Left lung (tissue), 10 donors: ENCODE results near the gene AHCYL2. TPM values are rescaled to one million over a fixed set of nuclear protein-coding genes. Genes with fewer than 3 reads are reported as not detected.
"Not testable (repeated sequence)": the region's sequence is repeated elsewhere in the genome, so short reads cannot be mapped to it uniquely, and the experiment has no call there.

Experiments used
- ATAC-seq: fragments of 200-7000 bp; cut with Tn5 transposase; one replicate; pipeline ENCODE4 v1.9.1; 2020; ENCODE audit warnings: moderate library complexity
- DNase-seq, 4 donors: peaks; one replicate each; pipeline ENCODE4 v3.0.0-alpha.2; 2013 to 2020
- H3K27ac ChIP-seq, 2 donors: fragments of 200-600 bp; sonication (generic) in 1 of 2; one replicate each; pipeline versions ENCODE4 v1.5.0 to v1.8.0; 2020 to 2021
- H3K27me3 ChIP-seq, 2 donors: fragments of 200-600 bp; sonication (generic) in 1 of 2; one replicate each; pipeline versions ENCODE4 v1.5.0 to v1.8.0; 2020 to 2021
- H3K36me3 ChIP-seq, 2 donors: fragments of 200-600 bp; sonication (generic) in 1 of 2; one replicate each; pipeline versions ENCODE4 v1.5.0 to v1.8.0; 2020 to 2021
- H3K4me1 ChIP-seq, 2 donors: fragments of 200-600 bp; one replicate each; pipeline ENCODE4 v1.8.0; 2021
- H3K4me3 ChIP-seq, 2 donors: fragments of 200-600 bp; sonication (generic) in 1 of 2; one replicate each; pipeline versions ENCODE4 v1.5.0 to v1.8.0; 2020 to 2021; ENCODE audit warnings: mild to moderate bottlenecking in 1 of 2
- H3K9me3 ChIP-seq, 2 donors: fragments of 200-600 bp; sonication (generic) in 1 of 2; one replicate each; pipeline versions ENCODE4 v1.5.0 to v1.8.0; 2020 to 2021
- intact Hi-C, 2 donors: fragments of 100-400 bp; cut with DNase I; formaldehyde crosslinking; loops; one replicate each; pipeline versions ENCODE4 v1.11.2 to v1.14.2; 2022
- polyA plus RNA-seq, 6 donors: library from polyadenylated mRNA; unstranded; fragments of 120-200 nt; gene quantifications; one replicate each; pipeline ENCODE4 v1.2.1, GENCODE V29; 2013; ENCODE audit not compliant: insufficient read length in 6 of 6
- total RNA-seq, 2 donors: library from RNA; stranded (reverse); fragmentation: NEBNext Ultra II Directional; extraction: Animal tissue kit (Norgen Biotek cat#: 25700); gene quantifications; one replicate each; pipeline ENCODE4 v1.2.1, GENCODE V29; 2021
- TF ChIP-seq, protein P1 (sequence below), 2 donors: fragments of 200-600 bp; sonication (generic) in 1 of 2; IDR thresholded peaks; one replicate each; pipeline versions ENCODE4 v1.5.0 to v1.8.0; 2021; ENCODE audit warnings: antibody characterized with exemption in 2 of 2
- donor health status: DM: no; HTN: yes; CAD: no.
- donor health status: DM: no; HTN: no; CAD: no.

The AHCYL2 gene
- total and polyA plus RNA-seq, 8 donors = 16.2 to 219 (median 21.3) TPM

DNA sequence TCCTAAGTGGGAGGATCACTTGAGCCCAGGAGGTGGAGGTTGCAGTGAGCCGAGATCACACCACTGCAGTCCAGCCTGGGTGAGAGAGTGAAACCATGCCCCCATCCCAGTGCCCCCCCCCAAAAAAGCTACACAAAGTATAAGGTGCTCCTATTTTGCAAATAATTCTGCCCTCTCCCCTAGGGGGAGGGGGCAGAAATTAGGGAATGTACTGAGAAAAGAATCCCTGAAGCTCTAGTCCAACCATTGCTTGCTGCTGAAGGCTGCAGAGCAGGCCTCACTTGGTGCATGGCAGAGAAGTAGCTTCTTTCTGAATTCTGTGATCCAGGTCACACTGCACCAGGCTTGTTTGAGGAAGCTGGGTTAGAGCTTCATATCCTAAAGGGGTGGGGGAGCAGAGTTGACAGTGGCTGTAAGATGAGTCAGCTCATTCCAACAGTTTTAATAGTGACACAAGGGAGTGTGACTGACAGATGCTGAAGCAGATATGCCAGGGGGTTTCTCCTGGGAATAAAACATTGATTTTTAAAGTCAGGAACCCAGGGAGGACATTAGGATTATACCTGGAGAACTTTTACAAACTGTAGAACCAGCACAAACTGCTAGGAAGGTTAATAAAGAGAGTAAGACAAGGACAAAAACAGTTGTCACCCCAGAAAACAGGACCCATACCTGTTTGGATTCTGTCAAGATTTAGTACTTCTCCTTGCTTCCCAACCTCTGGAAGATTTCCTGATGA, 176.6 kb downstream of the AHCYL2 start:
- peaks cover 0 to 63% of the 10 kb centered on the region in 2 donors for H3K36me3 ChIP-seq
- DNase-seq (peak in 1 of 4 donors; percentile 2), ATAC-seq (peak; percentile 69)
- H3K4me1 ChIP-seq = no peaks in the 10 kb centered on the region
- no peak overlapping the region for H3K27ac ChIP-seq
- intact Hi-C loops = no loop called here
- no peak overlapping the region for H3K4me3 ChIP-seq
- no peaks in the 10 kb centered on the region for H3K9me3 ChIP-seq
- H3K27me3 ChIP-seq = no peaks in the 10 kb centered on the region
- TF ChIP-seq, protein P1, sequence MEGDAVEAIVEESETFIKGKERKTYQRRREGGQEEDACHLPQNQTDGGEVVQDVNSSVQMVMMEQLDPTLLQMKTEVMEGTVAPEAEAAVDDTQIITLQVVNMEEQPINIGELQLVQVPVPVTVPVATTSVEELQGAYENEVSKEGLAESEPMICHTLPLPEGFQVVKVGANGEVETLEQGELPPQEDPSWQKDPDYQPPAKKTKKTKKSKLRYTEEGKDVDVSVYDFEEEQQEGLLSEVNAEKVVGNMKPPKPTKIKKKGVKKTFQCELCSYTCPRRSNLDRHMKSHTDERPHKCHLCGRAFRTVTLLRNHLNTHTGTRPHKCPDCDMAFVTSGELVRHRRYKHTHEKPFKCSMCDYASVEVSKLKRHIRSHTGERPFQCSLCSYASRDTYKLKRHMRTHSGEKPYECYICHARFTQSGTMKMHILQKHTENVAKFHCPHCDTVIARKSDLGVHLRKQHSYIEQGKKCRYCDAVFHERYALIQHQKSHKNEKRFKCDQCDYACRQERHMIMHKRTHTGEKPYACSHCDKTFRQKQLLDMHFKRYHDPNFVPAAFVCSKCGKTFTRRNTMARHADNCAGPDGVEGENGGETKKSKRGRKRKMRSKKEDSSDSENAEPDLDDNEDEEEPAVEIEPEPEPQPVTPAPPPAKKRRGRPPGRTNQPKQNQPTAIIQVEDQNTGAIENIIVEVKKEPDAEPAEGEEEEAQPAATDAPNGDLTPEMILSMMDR (IDR thresholded peaks at IDR 0.05) = no peak

GRCh38 chr7:129401967-129402860, 177.4 kb downstream of the AHCYL2 start:
- DNase-seq (no peak), ATAC-seq (no peak)
- Histone ChIP-seq H3K36me3 (peaks cover 0 to 66% of the 10 kb centered on the region in 2 donors), H3K27me3 (no peaks in the 10 kb centered on the region), H3K27ac (no peak overlapping the region), H3K4me3 (no peak overlapping the region), H3K4me1 (no peaks in the 10 kb centered on the region), H3K9me3 (no peaks in the 10 kb centered on the region)
- TF ChIP-seq, protein P1 (IDR thresholded peaks at IDR 0.05) = no peak
- intact Hi-C loops = no loop called here

DNA sequence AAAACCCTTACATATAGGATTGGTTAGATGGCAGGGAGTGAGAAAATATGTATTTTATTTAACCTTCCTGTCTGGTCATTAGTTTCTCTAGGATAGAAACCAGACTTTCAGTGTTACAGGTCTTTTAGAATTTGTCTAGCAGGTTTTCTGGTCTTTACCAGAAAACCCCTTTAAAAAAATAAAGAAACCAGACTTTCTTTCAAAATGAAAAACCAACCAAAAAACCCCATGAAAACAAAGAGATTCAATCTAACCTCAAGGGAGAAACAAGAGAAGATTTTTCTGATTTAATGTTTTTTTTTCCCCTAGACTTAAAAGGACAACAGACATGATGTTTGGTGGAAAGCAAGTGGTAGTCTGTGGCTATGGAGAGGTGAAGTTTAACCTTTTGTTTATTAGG, 180.7 kb downstream of the AHCYL2 start:
- Histone ChIP-seq H3K27me3 (no peaks in the 10 kb centered on the region), H3K9me3 (no peaks in the 10 kb centered on the region), H3K36me3 (peaks cover 0 to 71% of the 10 kb centered on the region in 2 donors), H3K4me1 (no peaks in the 10 kb centered on the region), H3K4me3 (no peak overlapping the region), H3K27ac (no peak overlapping the region)
- TF ChIP-seq, protein P1 (IDR thresholded peaks at IDR 0.05) = no peak
- DNase-seq (no peak), ATAC-seq (no peak)
- intact Hi-C loops = no loop called here

DNA sequence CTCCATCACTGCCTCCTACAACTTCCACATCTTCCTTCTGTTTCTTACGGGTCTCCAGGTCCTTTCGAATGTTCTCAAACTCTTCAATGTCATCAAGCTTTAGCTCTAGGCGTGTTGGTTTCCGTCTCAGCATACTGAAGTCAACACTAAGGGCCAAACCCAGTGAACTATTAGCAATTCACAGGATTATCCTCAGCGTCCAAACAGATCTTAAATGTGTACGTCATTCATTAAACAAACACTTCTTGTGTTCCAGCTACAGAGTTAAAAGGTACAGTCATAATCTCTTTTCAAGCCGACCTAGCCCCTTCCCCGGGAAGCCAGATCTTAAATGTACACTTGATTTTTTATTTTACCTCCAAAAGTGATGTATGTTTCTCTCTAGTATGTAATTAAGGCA, 185.4 kb downstream of the AHCYL2 start:
- H3K4me3 ChIP-seq, H3K27me3 ChIP-seq, H3K27ac ChIP-seq, DNase-seq, H3K9me3 ChIP-seq, intact Hi-C loops, H3K4me1 ChIP-seq: not testable (repeated sequence)
- H3K36me3 ChIP-seq = peaks cover 0 to 73% of the 10 kb centered on the region in 2 donors
- peak; percentile 50 for ATAC-seq

DNA sequence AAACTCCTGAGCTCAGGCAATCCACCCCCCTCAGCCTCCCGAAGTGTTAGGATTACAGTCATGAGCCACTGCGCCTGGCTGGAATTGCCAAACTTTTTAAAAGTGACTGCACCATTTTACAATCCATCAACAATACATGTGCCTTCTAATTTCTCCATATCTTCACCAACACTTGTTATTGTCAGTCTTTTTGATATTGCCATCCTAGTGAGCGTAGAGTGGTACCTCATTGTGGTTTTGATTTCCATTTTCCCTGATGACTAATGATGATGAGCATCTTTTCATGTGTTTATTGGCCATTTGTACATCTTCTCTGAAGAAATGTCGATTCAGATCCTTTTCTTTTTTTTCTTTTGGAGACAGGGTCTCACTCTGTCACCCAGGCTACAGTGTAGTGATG, 187.7 kb downstream of the AHCYL2 start:
- Histone ChIP-seq H3K36me3 (peaks cover 0 to 66% of the 10 kb centered on the region in 2 donors), H3K4me3 (no peak overlapping the region), H3K27ac (no peak overlapping the region), H3K4me1 (no peaks in the 10 kb centered on the region), H3K27me3 (no peaks in the 10 kb centered on the region), H3K9me3 (no peaks in the 10 kb centered on the region)
- TF ChIP-seq, protein P1 (IDR thresholded peaks at IDR 0.05) = no peak
- intact Hi-C loops = no loop called here
- ATAC-seq = no peak
- no peak for DNase-seq
